ENCODE measurements around the gene UCKL1. TPM values are rescaled to one million over a fixed set of nuclear protein-coding genes. Genes with fewer than 3 reads are reported as not detected.
A peak's percentile ranks its signal among the peaks of the same experiment; 100 is the strongest.

UCKL1 gene
- total RNA-seq, 1 donor from 2014 or later = 95.4 TPM

- H3K4me1 ChIP-seq = peaks cover 16 to 40% of the 10 kb centered on the region in 2 donors
- no peak overlapping the region for H3K4me3 ChIP-seq
- DNase-seq (ENCODE audit: low spot score in 2 of 2) = no peak
- H3K27ac ChIP-seq = peak overlapping the region; percentile 72 to 73
- H3K36me3 ChIP-seq = peaks cover 32 to 36% of the 10 kb centered on the region in 2 donors
- H3K27me3 ChIP-seq = no peaks in the 10 kb centered on the region
- intact Hi-C loops (cut with DNase I) = no loop called here
- no peaks in the 10 kb centered on the region for H3K9me3 ChIP-seq
- TF ChIP-seq CTCF (IDR thresholded peaks at IDR 0.05) = no peak
Observed at GRCh38 chr20:63947638-63948456, 8.4 kb downstream of the UCKL1 start.

GRCh38 chr20:63946986-63947637 lies 9.1 kb downstream of the UCKL1 start:
- no peak for DNase-seq (ENCODE audit: low spot score in 2 of 2)
- intact Hi-C loops (cut with DNase I) = no loop called here
- H3K36me3 ChIP-seq = peaks cover 30 to 42% of the 10 kb centered on the region in 2 donors
- no peak overlapping the region for H3K27ac ChIP-seq
- no peaks in the 10 kb centered on the region for H3K27me3 ChIP-seq
- no peaks in the 10 kb centered on the region for H3K9me3 ChIP-seq
- peaks cover 16 to 40% of the 10 kb centered on the region in 2 donors for H3K4me1 ChIP-seq
- no peak for TF ChIP-seq CTCF (IDR thresholded peaks at IDR 0.05)
- no peak overlapping the region for H3K4me3 ChIP-seq

- Histone ChIP-seq H3K9me3 (no peaks in the 10 kb centered on the region), H3K36me3 (peaks cover 30 to 42% of the 10 kb centered on the region in 2 donors), H3K4me1 (peaks cover 16 to 37% of the 10 kb centered on the region in 2 donors), H3K27me3 (no peaks in the 10 kb centered on the region), H3K4me3 (no peak overlapping the region), H3K27ac (no peak overlapping the region)
- DNase-seq (ENCODE audit: low spot score in 2 of 2) = no peak
- intact Hi-C loops (cut with DNase I) = no loop called here
- no peak for TF ChIP-seq CTCF (IDR thresholded peaks at IDR 0.05)
Observed at GRCh38 chr20:63945921-63946920, 10.0 kb downstream of the UCKL1 start.

- Histone ChIP-seq H3K4me1 (peaks cover 9 to 27% of the 10 kb centered on the region in 2 donors), H3K9me3 (no peaks in the 10 kb centered on the region), H3K4me3 (no peak overlapping the region), H3K27me3 (no peaks in the 10 kb centered on the region), H3K27ac (no peak overlapping the region), H3K36me3 (peaks cover 41 to 51% of the 10 kb centered on the region in 2 donors)
- TF ChIP-seq CTCF (IDR thresholded peaks at IDR 0.05) = no peak
- intact Hi-C loops (cut with DNase I) = no loop called here
- DNase-seq (ENCODE audit: low spot score in 2 of 2) = no peak
Observed at GRCh38 chr20:63945031-63945658, 11.1 kb downstream of the UCKL1 start.

Data from ascending aorta (tissue), 2 donors.